ENCODE data around the gene ARIH1. TPM values are rescaled to one million over a fixed set of nuclear protein-coding genes. Genes with fewer than 3 reads are reported as not detected.

ARIH1 gene
- polyA plus RNA-seq, 1 of the 3 experiments (the other 2 are of a cell fraction): 48.3 TPM

GRCh38 chr15:72502220-72502809 is 28.2 kb downstream of the ARIH1 start:
- H4K20me1 ChIP-seq (ENCODE audit: insufficient read depth): peaks cover 97% of the 10 kb centered on the region
- TF ChIP-seq SIN3A (IDR thresholded peaks at IDR 0.05; ENCODE audit: borderline replicate concordance, low read depth, low read length): no peak
- TF ChIP-seq, protein P1, sequence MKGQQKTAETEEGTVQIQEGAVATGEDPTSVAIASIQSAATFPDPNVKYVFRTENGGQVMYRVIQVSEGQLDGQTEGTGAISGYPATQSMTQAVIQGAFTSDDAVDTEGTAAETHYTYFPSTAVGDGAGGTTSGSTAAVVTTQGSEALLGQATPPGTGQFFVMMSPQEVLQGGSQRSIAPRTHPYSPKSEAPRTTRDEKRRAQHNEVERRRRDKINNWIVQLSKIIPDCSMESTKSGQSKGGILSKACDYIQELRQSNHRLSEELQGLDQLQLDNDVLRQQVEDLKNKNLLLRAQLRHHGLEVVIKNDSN (IDR thresholded peaks at IDR 0.05; ENCODE audit: borderline replicate concordance, low read depth): no peak
- TF ChIP-seq, protein P2, sequence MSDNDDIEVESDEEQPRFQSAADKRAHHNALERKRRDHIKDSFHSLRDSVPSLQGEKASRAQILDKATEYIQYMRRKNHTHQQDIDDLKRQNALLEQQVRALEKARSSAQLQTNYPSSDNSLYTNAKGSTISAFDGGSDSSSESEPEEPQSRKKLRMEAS (IDR thresholded peaks at IDR 0.05; ENCODE audit: low read depth): no peak
- no peak for TF ChIP-seq REST (IDR thresholded peaks at IDR 0.05; ENCODE audit: low read depth, low read length)
- TF ChIP-seq GATA2 (CRISPR knock-in tag; IDR thresholded peaks at IDR 0.05): no peak
- TF ChIP-seq, protein P3, sequence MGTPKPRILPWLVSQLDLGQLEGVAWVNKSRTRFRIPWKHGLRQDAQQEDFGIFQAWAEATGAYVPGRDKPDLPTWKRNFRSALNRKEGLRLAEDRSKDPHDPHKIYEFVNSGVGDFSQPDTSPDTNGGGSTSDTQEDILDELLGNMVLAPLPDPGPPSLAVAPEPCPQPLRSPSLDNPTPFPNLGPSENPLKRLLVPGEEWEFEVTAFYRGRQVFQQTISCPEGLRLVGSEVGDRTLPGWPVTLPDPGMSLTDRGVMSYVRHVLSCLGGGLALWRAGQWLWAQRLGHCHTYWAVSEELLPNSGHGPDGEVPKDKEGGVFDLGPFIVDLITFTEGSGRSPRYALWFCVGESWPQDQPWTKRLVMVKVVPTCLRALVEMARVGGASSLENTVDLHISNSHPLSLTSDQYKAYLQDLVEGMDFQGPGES (IDR thresholded peaks at IDR 0.05; ENCODE audit: low read depth, low read length): no peak
- TF ChIP-seq RXRA (IDR thresholded peaks at IDR 0.05; ENCODE audit: borderline replicate concordance, low read depth): no peak
- no peak for TF ChIP-seq TAF1 (IDR thresholded peaks at IDR 0.05; ENCODE audit: borderline replicate concordance, low read depth, low read length)
- no peak for TF ChIP-seq POLR2AphosphoS5 (IDR thresholded peaks at IDR 0.05; ENCODE audit: low read depth, low read length)
- TF ChIP-seq YY1 (IDR thresholded peaks at IDR 0.05; ENCODE audit: low read depth): no peak
- no peak for TF ChIP-seq MEF2A (IDR thresholded peaks at IDR 0.05; ENCODE audit: borderline replicate concordance, low read depth)
- no peak for TF ChIP-seq TEAD4 (IDR thresholded peaks at IDR 0.05; ENCODE audit: borderline replicate concordance, insufficient read depth)
- no peak for TF ChIP-seq FOSL2 (IDR thresholded peaks at IDR 0.05; ENCODE audit: borderline replicate concordance, low read depth)
- TF ChIP-seq, protein P4, sequence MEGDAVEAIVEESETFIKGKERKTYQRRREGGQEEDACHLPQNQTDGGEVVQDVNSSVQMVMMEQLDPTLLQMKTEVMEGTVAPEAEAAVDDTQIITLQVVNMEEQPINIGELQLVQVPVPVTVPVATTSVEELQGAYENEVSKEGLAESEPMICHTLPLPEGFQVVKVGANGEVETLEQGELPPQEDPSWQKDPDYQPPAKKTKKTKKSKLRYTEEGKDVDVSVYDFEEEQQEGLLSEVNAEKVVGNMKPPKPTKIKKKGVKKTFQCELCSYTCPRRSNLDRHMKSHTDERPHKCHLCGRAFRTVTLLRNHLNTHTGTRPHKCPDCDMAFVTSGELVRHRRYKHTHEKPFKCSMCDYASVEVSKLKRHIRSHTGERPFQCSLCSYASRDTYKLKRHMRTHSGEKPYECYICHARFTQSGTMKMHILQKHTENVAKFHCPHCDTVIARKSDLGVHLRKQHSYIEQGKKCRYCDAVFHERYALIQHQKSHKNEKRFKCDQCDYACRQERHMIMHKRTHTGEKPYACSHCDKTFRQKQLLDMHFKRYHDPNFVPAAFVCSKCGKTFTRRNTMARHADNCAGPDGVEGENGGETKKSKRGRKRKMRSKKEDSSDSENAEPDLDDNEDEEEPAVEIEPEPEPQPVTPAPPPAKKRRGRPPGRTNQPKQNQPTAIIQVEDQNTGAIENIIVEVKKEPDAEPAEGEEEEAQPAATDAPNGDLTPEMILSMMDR (IDR thresholded peaks at IDR 0.05): no peak
- TF ChIP-seq RFX5 (IDR thresholded peaks at IDR 0.05; ENCODE audit: low read length): no peak
- no peak for TF ChIP-seq NRF1 (IDR thresholded peaks at IDR 0.05; ENCODE audit: low read depth, low read length)
- TF ChIP-seq ELF1 (IDR thresholded peaks at IDR 0.05): no peak
- TF ChIP-seq, protein P5, sequence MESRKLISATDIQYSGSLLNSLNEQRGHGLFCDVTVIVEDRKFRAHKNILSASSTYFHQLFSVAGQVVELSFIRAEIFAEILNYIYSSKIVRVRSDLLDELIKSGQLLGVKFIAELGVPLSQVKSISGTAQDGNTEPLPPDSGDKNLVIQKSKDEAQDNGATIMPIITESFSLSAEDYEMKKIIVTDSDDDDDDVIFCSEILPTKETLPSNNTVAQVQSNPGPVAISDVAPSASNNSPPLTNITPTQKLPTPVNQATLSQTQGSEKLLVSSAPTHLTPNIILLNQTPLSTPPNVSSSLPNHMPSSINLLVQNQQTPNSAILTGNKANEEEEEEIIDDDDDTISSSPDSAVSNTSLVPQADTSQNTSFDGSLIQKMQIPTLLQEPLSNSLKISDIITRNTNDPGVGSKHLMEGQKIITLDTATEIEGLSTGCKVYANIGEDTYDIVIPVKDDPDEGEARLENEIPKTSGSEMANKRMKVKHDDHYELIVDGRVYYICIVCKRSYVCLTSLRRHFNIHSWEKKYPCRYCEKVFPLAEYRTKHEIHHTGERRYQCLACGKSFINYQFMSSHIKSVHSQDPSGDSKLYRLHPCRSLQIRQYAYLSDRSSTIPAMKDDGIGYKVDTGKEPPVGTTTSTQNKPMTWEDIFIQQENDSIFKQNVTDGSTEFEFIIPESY (IDR thresholded peaks at IDR 0.05; ENCODE audit: borderline replicate concordance, low read depth): no peak
- TF ChIP-seq GABPA (IDR thresholded peaks at IDR 0.05; ENCODE audit: low read depth): no peak
- H3K27me3 ChIP-seq (ENCODE audit: insufficient read depth): no peaks in the 10 kb centered on the region
- no peak overlapping the region for H3K4me2 ChIP-seq
- no peak overlapping the region for H3K27ac ChIP-seq (ENCODE audit: low read depth in 2 of 2, low read length in 1 of 2)
- no peaks in the 10 kb centered on the region for H3K9me2 ChIP-seq
- POLR2A ChIA-PET: no interaction called here
- no peaks in the 10 kb centered on the region; a peak in 1 of 4 replicates for H3K4me1 ChIP-seq (ENCODE audit: control insufficient read depth in 1 of 2, insufficient read depth in 2 of 2, low read depth in 1 of 2, low read length in 1 of 2)
- H3K9me3 ChIP-seq: no peaks in the 10 kb centered on the region
- CTCF ChIA-PET: no interaction called here
- H3F3A ChIP-seq (replicated peaks; ENCODE audit: insufficient read depth): no peaks in the 10 kb centered on the region
- no peak overlapping the region for H3K4me3 ChIP-seq (ENCODE audit: low read depth in 2 of 2, low read length in 1 of 2)
- peaks cover 100% of the 10 kb centered on the region for H3K79me2 ChIP-seq (ENCODE audit: insufficient read depth)
- 93% methylated on average over 5 of the region's 5 CpGs for WGBS (ENCODE audit: low lambda C conversion rate)
- no peak overlapping the region for H2AFZ ChIP-seq (ENCODE audit: low read depth)
- peaks cover 14 to 20% of the 10 kb centered on the region in 2 experiments for H3K36me3 ChIP-seq (replicated peaks in 1 of 2; ENCODE audit: control insufficient read depth in 1 of 2, insufficient read depth in 2 of 2, low read length in 1 of 2)
- DNase-seq: no peak
- no peak overlapping the region for H3K9ac ChIP-seq

Data from SK-N-SH (cell line).